Esophagus muscularis mucosa (tissue), 4 donors: ENCODE results near the gene ZFYVE27. TPM values are rescaled to one million over a fixed set of nuclear protein-coding genes. Genes with fewer than 3 reads are reported as not detected.

Experiments used
- DNase-seq: peaks from one replicate; pipeline ENCODE4 v3.0.0-alpha.2; 2017; ENCODE audit errors: extremely low spot score
- H3K27ac ChIP-seq, 4 donors: fragments of 200-600 bp; sonication (generic); replicated peaks in 1 of 4; 1 replicate in 3 of 4; 2 replicates in 1 of 4; pipeline ENCODE4 v1.5.1; 2016 to 2019; ENCODE audit warnings: mild to moderate bottlenecking in 1 of 4
- H3K27me3 ChIP-seq, 4 donors: fragments of 200-600 bp; sonication (generic); one replicate each; pipeline versions ENCODE4 v1.5.1 to v1.6.0; 2016 to 2019
- H3K36me3 ChIP-seq, 4 donors: fragments of 200-600 bp; sonication (generic); one replicate each; pipeline ENCODE4 v1.5.1; 2016 to 2019
- H3K4me1 ChIP-seq, 4 donors: fragments of 200-600 bp; sonication (generic); one replicate each; pipeline ENCODE4 v1.5.1; 2016 to 2019
- H3K4me3 ChIP-seq, 4 donors: fragments of 200-600 bp; sonication (generic); 1 replicate in 2 of 4; 2 replicates in 2 of 4; pipeline ENCODE4 v1.5.1; 2016 to 2019; ENCODE audit warnings: mild to moderate bottlenecking in 4 of 4, moderate library complexity in 1 of 4
- H3K9me3 ChIP-seq, 4 donors: fragments of 200-600 bp; sonication (generic); 1 replicate in 3 of 4; 2 replicates in 1 of 4; pipeline ENCODE4 v1.5.1; 2016 to 2019
- CTCF ChIP-seq, 3 experiments: fragments of 200-600 bp in 2 of 3; fragments of 450-650 bp in 1 of 3; sonication (generic) in 2 of 3; IDR thresholded peaks; one replicate each; pipeline ENCODE4 v1.5.1; 2017 to 2019; ENCODE audit warnings: antibody characterized with exemption in 3 of 3, mild to moderate bottlenecking in 2 of 3, moderate library complexity in 1 of 3
- EP300 ChIP-seq: sonication (generic); formaldehyde crosslinking; IDR thresholded peaks from one replicate; pipeline ENCODE4 v1.6.1; 2017; ENCODE audit warnings: antibody characterized with exemption
- POLR2A ChIP-seq: fragments of 450-650 bp; IDR thresholded peaks from one replicate; pipeline ENCODE4 v1.6.1; 2017; ENCODE audit warnings: antibody characterized with exemption, moderate library complexity, mild to moderate bottlenecking, low read depth
- POLR2AphosphoS5 ChIP-seq, 2 donors: sonication (generic); formaldehyde crosslinking; IDR thresholded peaks; one replicate each; pipeline ENCODE4 v1.6.1; 2017; ENCODE audit warnings: antibody characterized with exemption in 2 of 2
- WGBS: methylation state at CpG from one replicate; pipeline ENCODE4 v1.1.5; 2018; 5-methylcytosine and 5-hydroxymethylcytosine counted together
- intact Hi-C: fragments of 100-400 bp; cut with DNase I; formaldehyde crosslinking; loops from one replicate; pipeline ENCODE4 v1.15.1; 2023
- total RNA-seq, 4 donors: library from RNA; depleted of rRNA; stranded (reverse); fragments of >200 nt; gene quantifications; one replicate each; pipeline versions ENCODE4 v1.1.0 to v1.2.1, GENCODE V29; 2016

The ZFYVE27 gene
- total RNA-seq, 4 donors from 2014 or later = 7.1 to 17.2 (median 16.0) TPM

- H3K27ac ChIP-seq = peak overlapping the region in 2 of 4 donors; percentile 10 to 60
- 87% methylated on average over 3 of the region's 3 CpGs for WGBS
- no peaks in the 10 kb centered on the region for H3K27me3 ChIP-seq
- TF ChIP-seq EP300 (no peak), POLR2AphosphoS5 (IDR thresholded peaks at IDR 0.05) (peak in 1 of 2 donors; percentile 13), CTCF (IDR thresholded peaks at IDR 0.05) (no peak), POLR2A (no peak)
- H3K36me3 ChIP-seq = peaks cover 0 to 8% (median 0%) of the 10 kb centered on the region in 4 donors
- intact Hi-C loops = no loop called here
- DNase-seq = no peak
- H3K4me1 ChIP-seq = peaks cover 17 to 55% (median 52%) of the 10 kb centered on the region in 4 donors
- no peak overlapping the region for H3K4me3 ChIP-seq
- H3K9me3 ChIP-seq = no peaks in the 10 kb centered on the region
These were observed 13.9 kb upstream of the ZFYVE27 start for GRCh38 chr10:97723001-97723400.

GRCh38 chr10:97724341-97724941 is 12.5 kb upstream of the ZFYVE27 start:
- Histone ChIP-seq H3K4me1 (peaks cover 3 to 40% (median 37%) of the 10 kb centered on the region in 4 donors), H3K27me3 (no peaks in the 10 kb centered on the region), H3K4me3 (no peak overlapping the region), H3K27ac (peak overlapping the region; percentile 17 to 60 (median 29)), H3K36me3 (peaks cover 0 to 7% (median 0%) of the 10 kb centered on the region in 4 donors), H3K9me3 (no peaks in the 10 kb centered on the region)
- intact Hi-C loops = no loop called here
- DNase-seq = no peak
- TF ChIP-seq CTCF (IDR thresholded peaks at IDR 0.05) (no peak), POLR2AphosphoS5 (IDR thresholded peaks at IDR 0.05) (peak; percentile 51 to 64)
- 62% methylated on average over 5 of the region's 5 CpGs for WGBS

GRCh38 chr10:97726636-97727178 is 10.2 kb upstream of the ZFYVE27 start:
- peaks cover 0 to 7% (median 0%) of the 10 kb centered on the region in 4 donors for H3K36me3 ChIP-seq
- TF ChIP-seq CTCF (IDR thresholded peaks at IDR 0.05) (no peak), POLR2AphosphoS5 (IDR thresholded peaks at IDR 0.05) (peak; percentile 71 to 82)
- no peak for DNase-seq
- no peaks in the 10 kb centered on the region for H3K27me3 ChIP-seq
- H3K4me1 ChIP-seq = peaks cover 0 to 37% (median 35%) of the 10 kb centered on the region in 4 donors
- 42% methylated on average over 7 of the region's 8 CpGs for WGBS
- no peaks in the 10 kb centered on the region for H3K9me3 ChIP-seq
- peak overlapping the region in 3 of 4 donors; percentile 3 to 39 (median 5) for H3K4me3 ChIP-seq
- intact Hi-C loops = no loop called here
- peak overlapping the region; percentile 69 to 83 (median 76) for H3K27ac ChIP-seq

GRCh38 chr10:97729014-97729413 is 7.9 kb upstream of the ZFYVE27 start:
- intact Hi-C loops = no loop called here

More at GRCh38 chr10:97729014-97729413, 7.9 kb upstream of the ZFYVE27 start:
- WGBS = 96% methylated on average over 5 of the region's 5 CpGs
- Histone ChIP-seq H3K9me3 (no peaks in the 10 kb centered on the region), H3K27me3 (no peaks in the 10 kb centered on the region), H3K4me3 (no peak overlapping the region), H3K27ac (no peak overlapping the region), H3K36me3 (no peaks in the 10 kb centered on the region), H3K4me1 (peaks cover 0 to 39% (median 35%) of the 10 kb centered on the region in 4 donors)
- no peak for DNase-seq
- TF ChIP-seq POLR2AphosphoS5 (IDR thresholded peaks at IDR 0.05) (no peak), POLR2A (no peak), CTCF (IDR thresholded peaks at IDR 0.05) (no peak), EP300 (no peak)
